Activated CD8-positive, alpha-beta T cell treated with anti-CD3 and anti-CD28 coated beads for 36 hours (primary cell): Measurements from ENCODE around the gene BNC1. TPM values are rescaled to one million over a fixed set of nuclear protein-coding genes. Genes with fewer than 3 reads are reported as not detected.

Experiments used
- ATAC-seq: fragments of 200-7000 bp; cut with Tn5 transposase; one replicate; pipeline ENCODE4 v1.10.0; 2021; ENCODE audit warnings: mild to moderate bottlenecking, moderate library complexity
- CTCF ChIA-PET: fragments of 350-600 bp; sonication (Branson Sonifier 250); formaldehyde crosslinking; loops from one replicate; lab custom pipeline; 2021; ENCODE audit warnings: antibody characterized with exemption; lab: Charles Lee
- POLR2A ChIA-PET: fragments of 350-600 bp; sonication (Branson Sonifier 250); formaldehyde crosslinking; loops from one replicate; lab custom pipeline; 2021; ENCODE audit warnings: antibody characterized with exemption; lab: Charles Lee
- DNase-seq: peaks from one replicate; pipeline ENCODE4 v3.0.0-alpha.2; 2020
- H3K27ac Mint-ChIP-seq: one replicate; pipeline ENCODE4 v1.8.0; 2021; ENCODE audit warnings: mild to moderate bottlenecking, mixed read lengths
- H3K27me3 Mint-ChIP-seq: one replicate; pipeline ENCODE4 v1.8.0; 2021; ENCODE audit warnings: mixed read lengths
- H3K36me3 Mint-ChIP-seq: one replicate; pipeline ENCODE4 v1.8.0; 2021; ENCODE audit warnings: low read depth, mixed read lengths
- H3K4me1 Mint-ChIP-seq: one replicate; pipeline ENCODE4 v1.8.0; 2021; ENCODE audit warnings: low read depth, mixed read lengths
- H3K4me3 Mint-ChIP-seq: one replicate; pipeline ENCODE4 v1.8.0; 2021; ENCODE audit warnings: mild to moderate bottlenecking, moderate library complexity, mixed read lengths
- H3K9me3 Mint-ChIP-seq: one replicate; pipeline ENCODE4 v1.8.0; 2021; ENCODE audit warnings: mixed read lengths
- CTCF ChIP-seq: fragments of 200-600 bp; IDR thresholded peaks from one replicate; pipeline ENCODE4 v1.8.0; 2022; ENCODE audit warnings: antibody characterized with exemption, mild to moderate bottlenecking
- intact Hi-C: fragments of 100-400 bp; cut with micrococcal nuclease; formaldehyde crosslinking; loops from one replicate; pipeline ENCODE4 v1.10.0; 2022
- total RNA-seq, 2 experiments: library from RNA; stranded (reverse); gene quantifications; one replicate each; pipeline ENCODE4 v1.2.3, GENCODE V29; 2021

Gene BNC1
- total RNA-seq, 2 experiments from 2014 or later = not detected

GRCh38 chr15:83306561-83306960 lies 22.1 kb upstream of the BNC1 start:
- CTCF ChIA-PET = no interaction called here
- no peak for TF ChIP-seq CTCF

GRCh38 chr15:83305704-83306291 lies 21.3 kb upstream of the BNC1 start:
- DNase-seq = no peak
- POLR2A ChIA-PET = no interaction called here
- intact Hi-C loops = no loop called here
- no peak for TF ChIP-seq CTCF
- H3K36me3 Mint-ChIP-seq = no peaks in the 10 kb centered on the region
- ATAC-seq = no peak
- no peaks in the 10 kb centered on the region for H3K4me1 Mint-ChIP-seq
- H3K4me3 Mint-ChIP-seq = no peak overlapping the region
- peaks cover 23% of the 10 kb centered on the region for H3K27me3 Mint-ChIP-seq
- no peak overlapping the region for H3K27ac Mint-ChIP-seq
- CTCF ChIA-PET = no interaction called here
- no peaks in the 10 kb centered on the region for H3K9me3 Mint-ChIP-seq

More at GRCh38 chr15:83306561-83306960, 22.1 kb upstream of the BNC1 start:
- ATAC-seq (no peak), DNase-seq (no peak)
- Mint-ChIP-seq H3K9me3 (no peaks in the 10 kb centered on the region), H3K27me3 (peaks cover 17% of the 10 kb centered on the region), H3K4me3 (no peak overlapping the region), H3K36me3 (no peaks in the 10 kb centered on the region), H3K27ac (no peak overlapping the region), H3K4me1 (no peaks in the 10 kb centered on the region)
- POLR2A ChIA-PET = no interaction called here
- intact Hi-C loops = no loop called here

GRCh38 chr15:83304861-83305703 lies 20.6 kb upstream of the BNC1 start:
- POLR2A ChIA-PET = interaction anchor here (0.6 kb wide), 1 partner anchor 101 kb away, joined by 4 read pairs; no protein-coding TSS in a partner anchor
- H3K27me3 Mint-ChIP-seq = peaks cover 23% of the 10 kb centered on the region
- CTCF ChIA-PET = no interaction called here
- TF ChIP-seq CTCF = no peak
- H3K27ac Mint-ChIP-seq = no peak overlapping the region
- DNase-seq (no peak), ATAC-seq (no peak)
- no peaks in the 10 kb centered on the region for H3K9me3 Mint-ChIP-seq
- intact Hi-C loops = no loop called here
- H3K36me3 Mint-ChIP-seq = no peaks in the 10 kb centered on the region
- H3K4me1 Mint-ChIP-seq = no peaks in the 10 kb centered on the region
- no peak overlapping the region for H3K4me3 Mint-ChIP-seq

- no peak overlapping the region for H3K4me3 Mint-ChIP-seq
- intact Hi-C loops = no loop called here
- DNase-seq = no peak
- ATAC-seq = no peak
- no peak for TF ChIP-seq CTCF
- no peak overlapping the region for H3K27ac Mint-ChIP-seq
- H3K36me3 Mint-ChIP-seq = no peaks in the 10 kb centered on the region
- H3K4me1 Mint-ChIP-seq = no peaks in the 10 kb centered on the region
- CTCF ChIA-PET = no interaction called here
- H3K27me3 Mint-ChIP-seq = peaks cover 25% of the 10 kb centered on the region
- POLR2A ChIA-PET = no interaction called here
- no peaks in the 10 kb centered on the region for H3K9me3 Mint-ChIP-seq
These were observed 19.1 kb upstream of the BNC1 start for GRCh38 chr15:83303535-83303934.

GRCh38 chr15:83300826-83301225 lies 16.4 kb upstream of the BNC1 start:
- H3K27me3 Mint-ChIP-seq = peaks cover 39% of the 10 kb centered on the region
- no peaks in the 10 kb centered on the region for H3K36me3 Mint-ChIP-seq
- H3K4me1 Mint-ChIP-seq = no peaks in the 10 kb centered on the region
- ChIA-PET CTCF (no interaction called here), POLR2A (no interaction called here)
- no peak for ATAC-seq
- TF ChIP-seq CTCF = no peak
- no peak overlapping the region for H3K4me3 Mint-ChIP-seq
- DNase-seq = no peak
- no peaks in the 10 kb centered on the region for H3K9me3 Mint-ChIP-seq
- H3K27ac Mint-ChIP-seq = no peak overlapping the region
- intact Hi-C loops = no loop called here
